ENCODE data around the gene HIGD2A. TPM values are rescaled to one million over a fixed set of nuclear protein-coding genes. Genes with fewer than 3 reads are reported as not detected.

The HIGD2A gene
- total RNA-seq, 1 experiment from 2014 or later: 98.2 TPM

GRCh38 chr5:176384366-176384930 lies 4.1 kb upstream of the HIGD2A start (continued):
- TF ChIP-seq STAT6 (CRISPR knock-in tag; conservative IDR thresholded peaks at IDR 0.05; ENCODE audit: low read depth) (no peak), JUN (CRISPR knock-in tag; IDR thresholded peaks at IDR 0.05) (no peak), CBFB (CRISPR knock-in tag; IDR thresholded peaks at IDR 0.05; ENCODE audit: low read depth) (no peak), MLX (CRISPR knock-in tag; IDR thresholded peaks at IDR 0.05) (no peak), ESRRA (CRISPR knock-in tag; IDR thresholded peaks at IDR 0.05; ENCODE audit: borderline replicate concordance) (no peak), CREM (CRISPR knock-in tag; IDR thresholded peaks at IDR 0.05) (no peak), IRF2 (CRISPR knock-in tag; IDR thresholded peaks at IDR 0.05; ENCODE audit: borderline replicate concordance, low read depth) (no peak), GTF2I (CRISPR knock-in tag; conservative IDR thresholded peaks at IDR 0.05) (no peak)

- ChIA-PET POLR2A (no interaction called here), CTCF (no interaction called here)
- no peak overlapping the region for H3K4me3 Mint-ChIP-seq
- H3K36me3 Mint-ChIP-seq: peaks cover 48% of the 10 kb centered on the region
- 0 out of 2 replicates have a peak overlapping the region, but pooled peaks have one; percentile 36 for H3K27ac Mint-ChIP-seq
- H3K4me1 Mint-ChIP-seq: peaks cover 19% of the 10 kb centered on the region
- H3K27me3 Mint-ChIP-seq (ENCODE audit: low read depth): no peaks in the 10 kb centered on the region; the same call in 1 of the 2 replicates
- ATAC-seq (no peak), DNase-seq (ENCODE audit: low spot score) (no peak)
- no peaks in the 10 kb centered on the region for H3K9me3 Mint-ChIP-seq
- no peak for TF ChIP-seq FOXP1 (CRISPR knock-in tag; IDR thresholded peaks at IDR 0.05; ENCODE audit: borderline replicate concordance)
- no peak for TF ChIP-seq CREB1 (CRISPR knock-in tag; IDR thresholded peaks at IDR 0.05)
- no peak for TF ChIP-seq ZNF423 (CRISPR knock-in tag; IDR thresholded peaks at IDR 0.05)
- TF ChIP-seq E2F1 (CRISPR knock-in tag; IDR thresholded peaks at IDR 0.05): no peak
- TF ChIP-seq CBFB (CRISPR knock-in tag; IDR thresholded peaks at IDR 0.05; ENCODE audit: low read depth): no peak
- no peak for TF ChIP-seq ZNF138 (CRISPR knock-in tag; conservative IDR thresholded peaks at IDR 0.05)
These were observed 3.6 kb upstream of the HIGD2A start for GRCh38 chr5:176384991-176385390.

- H3K27me3 Mint-ChIP-seq (ENCODE audit: low read depth): no peaks in the 10 kb centered on the region; the same call in 1 of the 2 replicates
- H3K9me3 Mint-ChIP-seq: no peaks in the 10 kb centered on the region
- H3K36me3 Mint-ChIP-seq: peaks cover 41% of the 10 kb centered on the region
- ChIA-PET CTCF (no interaction called here), POLR2A (no interaction called here)
- no peak for DNase-seq (ENCODE audit: low spot score)
- H3K27ac Mint-ChIP-seq: no peak overlapping the region; the same call in none of the 2 replicates
- H3K4me1 Mint-ChIP-seq: peaks cover 19% of the 10 kb centered on the region
- peak overlapping the region; percentile 99 for H3K4me3 Mint-ChIP-seq
- no peak for ATAC-seq
- TF ChIP-seq ZNF396 (CRISPR knock-in tag; IDR thresholded peaks at IDR 0.05; ENCODE audit: borderline replicate concordance) (no peak), PRDM15 (CRISPR knock-in tag; IDR thresholded peaks at IDR 0.05) (no peak), CDX4 (CRISPR knock-in tag; IDR thresholded peaks at IDR 0.05; ENCODE audit: borderline replicate concordance) (no peak), E2F1 (CRISPR knock-in tag; IDR thresholded peaks at IDR 0.05) (no peak), HMGXB4 (CRISPR knock-in tag; IDR thresholded peaks at IDR 0.05) (no peak), MXD4 (CRISPR knock-in tag; IDR thresholded peaks at IDR 0.05; ENCODE audit: borderline replicate concordance) (no peak), CREM (CRISPR knock-in tag; IDR thresholded peaks at IDR 0.05) (no peak)
These were observed 2.1 kb upstream of the HIGD2A start for GRCh38 chr5:176386491-176386890.

Measured in WTC11 (cell line).